Heart left ventricle (tissue), 16 donors: Measurements from ENCODE around the gene GOLGA3. TPM values are rescaled to one million over a fixed set of nuclear protein-coding genes. Genes with fewer than 3 reads are reported as not detected.

Experiments used
- ATAC-seq, 4 donors: fragments of 200-7000 bp; cut with Tn5 transposase; one replicate each; pipeline ENCODE4 v1.9.1; 2020 to 2022; ENCODE audit warnings: moderate library complexity in 4 of 4, mild to moderate bottlenecking in 3 of 4, moderate number of reproducible peaks in 1 of 4
- DNase-seq, 5 donors: peaks; one replicate each; pipeline ENCODE4 v3.0.0-alpha.2; 2020
- H3K27ac ChIP-seq, 12 donors: fragments of 200-600 bp; sonication (generic) in 4 of 12; one replicate each; pipeline versions ENCODE4 v1.5.0 to v1.8.0; 2016 to 2022; ENCODE audit warnings: mild to moderate bottlenecking in 2 of 12
- H3K27me3 ChIP-seq, 9 donors: fragments of 200-600 bp; sonication (generic) in 2 of 9; one replicate each; pipeline versions ENCODE4 v1.5.1 to v1.8.0; 2016 to 2022; ENCODE audit warnings: mild to moderate bottlenecking in 3 of 9
- H3K36me3 ChIP-seq, 9 donors: fragments of 200-600 bp; sonication (generic) in 2 of 9; one replicate each; pipeline versions ENCODE4 v1.5.0 to v1.8.0; 2018 to 2022; ENCODE audit warnings: mild to moderate bottlenecking in 2 of 9
- H3K4me1 ChIP-seq, 12 donors: fragments of 200-600 bp; sonication (generic) in 4 of 12; one replicate each; pipeline versions ENCODE4 v1.5.0 to v1.8.0; 2016 to 2022; ENCODE audit warnings: mild to moderate bottlenecking in 3 of 12
- H3K4me3 ChIP-seq, 12 donors: fragments of 200-600 bp; sonication (generic) in 4 of 12; one replicate each; pipeline versions ENCODE4 v1.5.0 to v1.8.0; 2017 to 2022; ENCODE audit warnings: mild to moderate bottlenecking in 9 of 12, moderate library complexity in 4 of 12
- H3K9me3 ChIP-seq, 12 donors: fragments of 200-600 bp; sonication (generic) in 4 of 12; one replicate each; pipeline versions ENCODE4 v1.5.0 to v1.8.0; 2016 to 2022; ENCODE audit warnings: mild to moderate bottlenecking in 1 of 12
- POLR2A ChIP-seq, 2 donors: fragments of 450-650 bp; IDR thresholded peaks; one replicate each; pipeline ENCODE4 v1.6.1; 2017; ENCODE audit warnings: antibody characterized with exemption in 2 of 2, mild to moderate bottlenecking in 2 of 2, moderate library complexity in 2 of 2
- WGBS, 4 donors: extraction: QIAGEN DNeasy Blood & Tissue Kit in 2 of 4; methylation state at CpG; one replicate each; pipeline versions ENCODE4 v1.1.5 to v1.1.7; 2013 to 2018; 5-methylcytosine and 5-hydroxymethylcytosine counted together
- intact Hi-C, 10 donors: fragments of 100-400 bp; cut with DNase I; formaldehyde crosslinking; loops; one replicate each; pipeline versions ENCODE4 v1.11.1 to v1.14.2; 2022
- polyA plus RNA-seq, 2 donors: library from polyadenylated mRNA; stranded (reverse); fragments of 200-250 nt; gene quantifications; one replicate each; pipeline ENCODE4 v1.2.3, GENCODE V29; 2013
- total RNA-seq, 9 donors: library from RNA; depleted of rRNA in 2 of 9; stranded (reverse); fragments of >200 nt in 2 of 9; fragmentation: NEBNext Ultra II Directional in 3 of 9; extraction: Animal tissue kit (Norgen Biotek cat#: 25700) in 3 of 9; gene quantifications; one replicate each; pipeline versions ENCODE4 v1.1.0 to v1.2.4, GENCODE V29; 2016 to 2023
- TF ChIP-seq, protein P1 (sequence below), 12 donors: fragments of 200-600 bp; sonication (generic) in 4 of 12; IDR thresholded peaks; one replicate each; pipeline versions ENCODE4 v1.5.0 to v1.8.0; 2018 to 2022; ENCODE audit warnings: antibody characterized with exemption in 12 of 12, mild to moderate bottlenecking in 5 of 12
- donor health status: ischemic (EF 13 %, LVEDD 7.1; RV severe dilation, severe dysfunction).
- donor health status: healthy with polysubstance abuse.
- donor health status: DM: no; HTN: yes; CAD: no.
- donor health status: DM: no; HTN: no; CAD: no.
- donor health status: ischemic (EF 25% LVEDD 6.9; RV normal size, moderate dysfunction).
- donor health status: ischemic (EF 25% LVEDD 5.7; RV mildly dilated, moderate dysfunction).
- donor health status: healthy.
- donor health status: DM: yes; HTN: yes; CAD: no.
- donor health status: ischemic (EF 35%, LVEDD 5.7; RV mildly dilated, moderate dysfunction).
- donor health status: nonischemic (EF 11% LVEDD 7.7; RV severe dilation, severe dysfunction).
- donor health status: DM: yes; HTN: yes; CAD: no.
- donor health status: PGD.
- donor health status: ischemic (EF 29% LVEDD 5.4; RV normal size, mild dysfunction).
- donor health status: nonischemic (EF 23%, LVEDD 6.1; RV moderate dilation, normal function).

Gene GOLGA3
- total and polyA plus RNA-seq, 11 donors: 12.0 to 46.2 (median 34.3) TPM

DNA sequence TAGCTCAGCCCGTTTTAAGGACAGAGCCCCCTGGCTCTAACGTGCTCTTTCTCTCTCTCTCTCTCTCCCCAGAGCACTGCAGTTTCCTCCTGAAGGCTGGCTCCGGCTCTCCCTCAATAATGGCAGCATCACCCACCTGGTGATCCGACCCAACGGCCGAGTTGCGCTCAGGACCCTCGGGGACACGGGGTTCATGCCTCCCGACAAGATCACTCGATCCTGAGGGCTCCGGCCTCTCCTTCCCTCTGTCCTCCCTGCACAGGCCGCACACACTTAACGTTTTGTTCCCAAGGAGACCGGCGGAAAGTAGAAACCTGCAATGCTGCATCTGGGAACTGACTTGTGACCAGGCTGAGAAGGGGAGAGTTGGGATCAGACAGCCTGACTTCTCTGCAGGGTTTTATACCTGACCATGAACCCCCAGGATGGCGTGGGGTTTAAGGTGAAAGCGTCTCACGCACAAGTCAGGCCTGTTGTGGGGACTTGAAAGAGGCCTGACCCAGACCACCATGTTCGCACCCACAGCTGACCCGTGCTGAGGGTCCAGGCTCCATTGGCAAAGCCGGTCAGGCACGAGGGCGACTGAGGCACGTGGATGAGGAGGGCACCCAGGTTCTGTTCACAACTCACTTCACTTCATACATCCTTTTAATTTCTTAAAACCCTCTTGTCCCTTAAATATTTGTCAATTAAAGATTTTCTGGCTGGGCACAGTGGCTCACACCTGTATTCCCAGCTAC, 107.9 kb downstream of the GOLGA3 start:
- H3K36me3 ChIP-seq: peaks cover 0 to 95% (median 89%) of the 10 kb centered on the region in 9 donors
- no peak overlapping the region for H3K4me3 ChIP-seq
- H3K27ac ChIP-seq: no peak overlapping the region
- whole genome bisulfite sequencing, 4 donors: 93 to 94% (median 94%) methylated on average over 24 to 25 of the region's 25 CpGs
- intact Hi-C loops: no loop called here
- H3K4me1 ChIP-seq: peaks cover 0 to 5% (median 0%) of the 10 kb centered on the region in 12 donors
- no peak for ATAC-seq
- peak in 1 of 5 donors; percentile 20 for DNase-seq
- no peaks in the 10 kb centered on the region for H3K9me3 ChIP-seq
- no peaks in the 10 kb centered on the region for H3K27me3 ChIP-seq
- TF ChIP-seq, protein P1, sequence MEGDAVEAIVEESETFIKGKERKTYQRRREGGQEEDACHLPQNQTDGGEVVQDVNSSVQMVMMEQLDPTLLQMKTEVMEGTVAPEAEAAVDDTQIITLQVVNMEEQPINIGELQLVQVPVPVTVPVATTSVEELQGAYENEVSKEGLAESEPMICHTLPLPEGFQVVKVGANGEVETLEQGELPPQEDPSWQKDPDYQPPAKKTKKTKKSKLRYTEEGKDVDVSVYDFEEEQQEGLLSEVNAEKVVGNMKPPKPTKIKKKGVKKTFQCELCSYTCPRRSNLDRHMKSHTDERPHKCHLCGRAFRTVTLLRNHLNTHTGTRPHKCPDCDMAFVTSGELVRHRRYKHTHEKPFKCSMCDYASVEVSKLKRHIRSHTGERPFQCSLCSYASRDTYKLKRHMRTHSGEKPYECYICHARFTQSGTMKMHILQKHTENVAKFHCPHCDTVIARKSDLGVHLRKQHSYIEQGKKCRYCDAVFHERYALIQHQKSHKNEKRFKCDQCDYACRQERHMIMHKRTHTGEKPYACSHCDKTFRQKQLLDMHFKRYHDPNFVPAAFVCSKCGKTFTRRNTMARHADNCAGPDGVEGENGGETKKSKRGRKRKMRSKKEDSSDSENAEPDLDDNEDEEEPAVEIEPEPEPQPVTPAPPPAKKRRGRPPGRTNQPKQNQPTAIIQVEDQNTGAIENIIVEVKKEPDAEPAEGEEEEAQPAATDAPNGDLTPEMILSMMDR (IDR thresholded peaks at IDR 0.05): no peak
- no peak for TF ChIP-seq POLR2A (IDR thresholded peaks at IDR 0.05)

DNA sequence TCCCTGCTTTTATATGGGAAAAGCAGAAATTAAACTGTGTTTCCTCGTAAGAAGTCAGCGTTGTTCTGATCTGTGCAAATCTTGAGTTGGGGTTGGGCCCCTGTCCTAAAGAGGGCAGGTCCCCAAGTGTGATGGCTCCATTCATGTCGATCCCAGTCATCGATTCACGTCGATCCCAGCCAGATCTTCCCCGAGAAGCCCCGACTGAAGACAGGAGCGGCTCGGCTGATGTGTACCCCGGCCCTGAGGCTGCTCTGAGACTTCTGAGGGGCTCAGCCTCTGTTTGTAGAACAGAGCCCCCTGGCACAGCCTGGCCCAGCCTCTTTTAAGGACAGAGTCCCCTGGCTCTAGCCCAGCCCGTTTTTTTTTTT, 108.7 kb downstream of the GOLGA3 start:
- Histone ChIP-seq H3K36me3 (peaks cover 0 to 93% (median 89%) of the 10 kb centered on the region in 9 donors), H3K4me3 (no peak overlapping the region), H3K4me1 (peaks cover 0 to 5% (median 0%) of the 10 kb centered on the region in 12 donors), H3K27me3 (no peaks in the 10 kb centered on the region), H3K27ac (no peak overlapping the region), H3K9me3 (no peaks in the 10 kb centered on the region)
- 90 to 94% (median 91%) methylated on average over 12 of the region's 12 CpGs for WGBS, 4 donors
- intact Hi-C loops: no loop called here
- DNase-seq: no peak
- no peak for ATAC-seq
- TF ChIP-seq, protein P1 (IDR thresholded peaks at IDR 0.05): no peak
- TF ChIP-seq POLR2A (IDR thresholded peaks at IDR 0.05): no peak

DNA sequence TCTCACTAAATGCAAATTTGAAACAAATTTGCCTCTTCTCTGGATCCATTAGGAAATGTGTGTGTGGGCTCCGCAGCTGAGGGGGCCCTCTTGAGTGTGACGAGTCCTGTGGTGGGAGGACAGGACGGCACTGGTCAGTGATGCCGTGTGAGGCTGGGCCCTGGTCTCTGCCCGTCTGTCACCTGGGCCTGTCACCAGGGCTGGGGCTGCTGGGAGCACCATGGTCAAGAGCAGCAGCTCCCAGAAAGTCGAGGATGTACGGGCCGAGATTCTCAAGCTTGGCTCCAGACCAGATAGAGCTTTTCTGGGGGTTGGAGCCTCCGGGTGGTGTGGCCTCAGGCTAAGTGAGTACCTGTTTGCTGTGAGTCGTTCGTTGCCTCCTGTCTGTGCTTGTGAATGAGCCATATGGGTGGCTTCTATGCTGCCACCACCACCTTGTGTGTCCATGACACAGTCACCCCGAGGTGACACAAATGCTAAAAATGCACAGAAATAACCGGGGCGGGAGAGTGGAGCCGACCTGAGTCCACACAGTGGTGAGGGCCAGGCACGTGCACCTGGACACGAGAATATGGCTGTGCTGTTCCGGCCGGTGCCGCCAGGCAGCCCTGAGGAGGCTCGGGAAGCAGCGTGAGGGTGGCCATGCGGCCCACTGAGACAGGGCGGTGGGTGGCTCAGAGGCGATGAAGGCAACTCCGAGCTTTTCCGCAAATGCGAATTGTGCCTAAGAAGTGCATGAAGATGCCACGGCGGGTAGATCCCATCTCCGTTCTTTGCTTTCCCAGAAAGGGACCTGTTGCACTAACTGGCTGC, 109.3 kb downstream of the GOLGA3 start:
- DNase-seq (peak in 1 of 5 donors; percentile 43), ATAC-seq (no peak)
- peaks cover 0 to 5% (median 0%) of the 10 kb centered on the region in 12 donors for H3K4me1 ChIP-seq
- H3K27ac ChIP-seq: no peak overlapping the region
- H3K4me3 ChIP-seq: no peak overlapping the region
- WGBS, 4 donors: 88 to 95% (median 93%) methylated on average over 30 to 31 of the region's 31 CpGs
- H3K9me3 ChIP-seq: no peaks in the 10 kb centered on the region
- H3K27me3 ChIP-seq: no peaks in the 10 kb centered on the region
- TF ChIP-seq, protein P1 (IDR thresholded peaks at IDR 0.05): no peak
- no peak for TF ChIP-seq POLR2A (IDR thresholded peaks at IDR 0.05)
- intact Hi-C loops: no loop called here
- H3K36me3 ChIP-seq: peaks cover 0 to 91% (median 86%) of the 10 kb centered on the region in 9 donors

Other genes starting within 250 kb of the GOLGA3 start
- gene LRCOL1, start 218.3 kb downstream of the GOLGA3 start, total RNA-seq: not detected
- gene LRCOL1, start 218.3 kb downstream of the GOLGA3 start, polyA plus RNA-seq: not detected
- gene P2RX2, start 210.1 kb downstream of the GOLGA3 start, total RNA-seq: not detected
- gene P2RX2, start 210.1 kb downstream of the GOLGA3 start, polyA plus RNA-seq: not detected
- gene POLE, start 141.5 kb downstream of the GOLGA3 start, total RNA-seq: 10 to 100 TPM in 4 of 9 donors, 1 to 10 TPM in 5; 5.3 to 18.6 (median 9.8) TPM
- gene POLE, start 141.5 kb downstream of the GOLGA3 start, polyA plus RNA-seq: 10 to 100 TPM in 1 of 2 donors, 1 to 10 TPM in 1; 8.4 to 11.3 TPM
- gene PXMP2, start 141.3 kb downstream of the GOLGA3 start, total RNA-seq: 100 to 1,000 TPM in 1 of 9 donors, 10 to 100 TPM in 8; 23.9 to 149 (median 39.7) TPM
- gene PXMP2, start 141.3 kb downstream of the GOLGA3 start, polyA plus RNA-seq: 10 to 100 TPM; 33.3 to 62.0 TPM
- 10 to 100 TPM; 21.2 to 46.5 (median 27.6) TPM for gene PGAM5, start 118.0 kb downstream of the GOLGA3 start, total RNA-seq
- gene PGAM5, start 118.0 kb downstream of the GOLGA3 start, polyA plus RNA-seq: 10 to 100 TPM; 20.7 to 31.8 TPM
- 10 to 100 TPM; 20.7 to 45.2 (median 29.1) TPM for gene ANKLE2, start 67.0 kb downstream of the GOLGA3 start, total RNA-seq
- gene ANKLE2, start 67.0 kb downstream of the GOLGA3 start, polyA plus RNA-seq: 10 to 100 TPM; 15.5 to 27.8 TPM
- 10 to 100 TPM; 10.6 to 33.5 (median 16.4) TPM for gene CHFR, start 58.7 kb upstream of the GOLGA3 start, total RNA-seq
- 10 to 100 TPM; 17.4 to 21.6 TPM for gene CHFR, start 58.7 kb upstream of the GOLGA3 start, polyA plus RNA-seq
- 10 to 100 TPM in 6 of 9 donors, 1 to 10 TPM in 3; 3.4 to 14.2 (median 10.3) TPM for gene ZNF605, start 127.4 kb upstream of the GOLGA3 start, total RNA-seq
- 1 to 10 TPM; 5.0 to 5.6 TPM for gene ZNF605, start 127.4 kb upstream of the GOLGA3 start, polyA plus RNA-seq
- gene ZNF26, start 157.5 kb upstream of the GOLGA3 start, total RNA-seq: 1 to 10 TPM in 8 of 9 donors, under 1 TPM in 1; 0.60 to 6.7 (median 3.7) TPM
- gene ZNF26, start 157.5 kb upstream of the GOLGA3 start, polyA plus RNA-seq: 1 to 10 TPM; 1.8 to 4.2 TPM
- gene ZNF84, start 208.6 kb upstream of the GOLGA3 start, total RNA-seq: 10 to 100 TPM; 11.0 to 24.0 (median 15.9) TPM
- gene ZNF84, start 208.6 kb upstream of the GOLGA3 start, polyA plus RNA-seq: 1 to 10 TPM; 6.7 to 6.9 TPM